Amniotic stem cell (primary cell): Measurements from ENCODE around the gene AOX1.
"Not testable (repeated sequence)": the region's sequence is repeated elsewhere in the genome, so short reads cannot be mapped to it uniquely, and the experiment has no call there.

ENCODE experiments used
- DNase-seq: peaks from one replicate; lab custom pipeline; 2025; lab: John Stamatoyannopoulos, UW

Gene AOX1

GRCh38 chr2:200665626-200666453, 80.0 kb downstream of the AOX1 start:
- DNase-seq: no peak

GRCh38 chr2:200667413-200667812, 81.6 kb downstream of the AOX1 start:
- DNase-seq: no peak

GRCh38 chr2:200668478-200668877, 82.7 kb downstream of the AOX1 start:
- DNase-seq: no peak

GRCh38 chr2:200669308-200669707, 83.5 kb downstream of the AOX1 start:
- DNase-seq: no peak

GRCh38 chr2:200670313-200670712, 84.5 kb downstream of the AOX1 start:
- no peak for DNase-seq

- DNase-seq: no peak
These were observed 84.9 kb downstream of the AOX1 start for GRCh38 chr2:200670751-200671150.

GRCh38 chr2:200673191-200673590, 87.4 kb downstream of the AOX1 start:
- no peak for DNase-seq

GRCh38 chr2:200674837-200675236, 89.0 kb downstream of the AOX1 start:
- no peak for DNase-seq

GRCh38 chr2:200677171-200677570, 91.4 kb downstream of the AOX1 start:
- no peak for DNase-seq

- DNase-seq: peak; percentile 10
These were observed 92.1 kb downstream of the AOX1 start for GRCh38 chr2:200677721-200678532.

GRCh38 chr2:200679127-200679526, 93.3 kb downstream of the AOX1 start:
- no peak for DNase-seq

- DNase-seq: no peak
These were observed 93.7 kb downstream of the AOX1 start for GRCh38 chr2:200679535-200679934.

- no peak for DNase-seq
These were observed 95.9 kb downstream of the AOX1 start for GRCh38 chr2:200681697-200682096.

GRCh38 chr2:200682407-200682806, 96.6 kb downstream of the AOX1 start:
- not testable (repeated sequence) for DNase-seq

GRCh38 chr2:200687922-200688920, 102.4 kb downstream of the AOX1 start:
- DNase-seq: no peak

- DNase-seq: no peak
These were observed 103.3 kb downstream of the AOX1 start for GRCh38 chr2:200689115-200689514.

GRCh38 chr2:200693836-200694470, 108.1 kb downstream of the AOX1 start:
- DNase-seq: no peak

- DNase-seq: no peak
These were observed 109.4 kb downstream of the AOX1 start for GRCh38 chr2:200695191-200695590.

GRCh38 chr2:200695601-200696000, 109.8 kb downstream of the AOX1 start:
- no peak for DNase-seq

- no peak for DNase-seq
These were observed 112.4 kb downstream of the AOX1 start for GRCh38 chr2:200698217-200698616.

- no peak for DNase-seq
These were observed 113.5 kb downstream of the AOX1 start for GRCh38 chr2:200699310-200699709.
